Prostate gland (tissue), 2 donors: ENCODE results near the gene ZNF610. TPM values are rescaled to one million over a fixed set of nuclear protein-coding genes. Genes with fewer than 3 reads are reported as not detected.
"Not testable (repeated sequence)": the region's sequence is repeated elsewhere in the genome, so short reads cannot be mapped to it uniquely, and the experiment has no call there.

ENCODE experiments used
- DNase-seq: peaks from one replicate; pipeline ENCODE4 v3.0.0-alpha.2; 2019; ENCODE audit warnings: low spot score
- H3K27ac ChIP-seq, 2 donors: fragments of 200-600 bp; sonication (generic); 2 replicates each; pipeline ENCODE4 v1.5.1; 2017 to 2019
- H3K27me3 ChIP-seq: fragments of 200-600 bp; sonication (generic); replicated peaks from 2 replicates; pipeline ENCODE4 v1.5.1; 2019; ENCODE audit not compliant: insufficient read depth
- H3K36me3 ChIP-seq, 2 donors: fragments of 200-600 bp; sonication (generic); 1 replicate in 1 of 2; 2 replicates in 1 of 2; pipeline versions ENCODE4 v1.5.1 to v1.8.1; 2017 to 2019
- H3K4me1 ChIP-seq: fragments of 200-600 bp; sonication (generic); replicated peaks from 2 replicates; pipeline ENCODE4 v1.5.1; 2019
- H3K4me3 ChIP-seq, 2 donors: fragments of 200-600 bp; sonication (generic); 2 replicates each; pipeline ENCODE4 v1.5.1; 2017 to 2019
- H3K9me3 ChIP-seq: fragments of 200-600 bp; sonication (generic); 2 replicates; pipeline ENCODE4 v1.5.1; 2017
- CTCF ChIP-seq, 4 experiments: fragments of 200-600 bp in 2 of 4; fragments of 450-650 bp in 2 of 4; sonication (generic) in 2 of 4; IDR thresholded peaks; 1 replicate in 3 of 4; 2 replicates in 1 of 4; pipeline ENCODE4 v1.5.1; 2016 to 2019; ENCODE audit warnings: antibody characterized with exemption in 4 of 4, mild to moderate bottlenecking in 2 of 4, moderate library complexity in 2 of 4
- POLR2A ChIP-seq: fragments of 450-650 bp; IDR thresholded peaks from one replicate; pipeline ENCODE4 v1.6.1; 2016; ENCODE audit warnings: antibody characterized with exemption, mild to moderate bottlenecking
- POLR2AphosphoS5 ChIP-seq: sonication (generic); formaldehyde crosslinking; IDR thresholded peaks from one replicate; pipeline ENCODE4 v1.6.1; 2017; ENCODE audit warnings: antibody characterized with exemption
- WGBS: methylation state at CpG from one replicate; pipeline ENCODE4 v1.1.5; 2018; 5-methylcytosine and 5-hydroxymethylcytosine counted together
- intact Hi-C: fragments of 100-400 bp; cut with DNase I; formaldehyde crosslinking; loops from one replicate; pipeline ENCODE4 v1.14.2; 2022
- total RNA-seq, 2 donors: library from RNA; depleted of rRNA; stranded (reverse); fragments of >200 nt; gene quantifications; one replicate each; pipeline ENCODE4 v1.1.0, GENCODE V29; 2016

ZNF610 gene
- 1 to 10 TPM; 5.5 to 9.9 TPM for total RNA-seq

- intact Hi-C loops, result loop anchor here (5.0 kb wide), 1 partner anchor 39 kb away; the partner anchor contains the start of gene ZNF480
- Histone ChIP-seq H3K36me3 (no peaks in the 10 kb centered on the region), H3K27ac (peak within 1 kb of the TSS; percentile 56 to 80), H3K9me3 (peaks cover 7% of the 10 kb centered on the region), H3K4me3 (peak within 1 kb of the TSS; percentile 57 to 79), H3K4me1 (no peaks in the 10 kb centered on the region), H3K27me3 (no peaks in the 10 kb centered on the region)
- 1% methylated on average over 55 of the region's 55 CpGs for WGBS
- peak; percentile 53 for TF ChIP-seq POLR2A
- TF ChIP-seq CTCF (IDR thresholded peaks at IDR 0.05), result no peak
- TF ChIP-seq POLR2AphosphoS5, result peak; percentile 94
- peak; percentile 83 for DNase-seq
Observed at GRCh38 chr19:52336117-52336790, at the start of gene ZNF610. Gene ZNF610, plus strand, starts transcription at chr19:52336243. Its CDS starts 12,930 bp downstream, at chr19:52349173.

DNA sequence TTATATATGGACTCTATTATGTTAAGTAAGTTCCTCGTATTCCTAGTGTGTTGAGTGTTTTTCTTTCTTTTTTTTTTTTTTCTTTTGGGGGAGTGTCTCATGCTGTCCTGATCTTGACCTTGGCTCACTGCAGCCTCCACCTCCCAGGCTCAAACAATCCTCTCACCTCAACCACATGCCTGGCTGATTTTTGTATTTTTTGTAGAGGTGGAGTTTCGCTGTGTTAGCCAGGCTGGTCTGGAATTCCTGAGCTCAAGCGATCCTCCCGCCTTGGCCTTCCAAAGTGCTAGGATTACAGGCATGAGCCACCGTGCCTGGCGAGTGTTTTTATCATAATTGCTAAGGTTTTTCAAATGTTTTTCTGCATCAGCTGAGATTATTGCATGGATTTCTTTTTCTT, 49.8 kb upstream of the ZNF610 start:
- Histone ChIP-seq H3K27me3 (no peaks in the 10 kb centered on the region), H3K27ac (no peak overlapping the region), H3K4me3 (no peak overlapping the region), H3K9me3 (no peaks in the 10 kb centered on the region), H3K4me1 (no peaks in the 10 kb centered on the region), H3K36me3 (peaks cover 0 to 9% of the 10 kb centered on the region in 2 donors)
- 97% methylated on average over 6 of the region's 6 CpGs for WGBS
- TF ChIP-seq POLR2AphosphoS5 (no peak), CTCF (IDR thresholded peaks at IDR 0.05) (no peak), POLR2A (no peak)
- DNase-seq, result no peak
- intact Hi-C loops, result no loop called here

DNA sequence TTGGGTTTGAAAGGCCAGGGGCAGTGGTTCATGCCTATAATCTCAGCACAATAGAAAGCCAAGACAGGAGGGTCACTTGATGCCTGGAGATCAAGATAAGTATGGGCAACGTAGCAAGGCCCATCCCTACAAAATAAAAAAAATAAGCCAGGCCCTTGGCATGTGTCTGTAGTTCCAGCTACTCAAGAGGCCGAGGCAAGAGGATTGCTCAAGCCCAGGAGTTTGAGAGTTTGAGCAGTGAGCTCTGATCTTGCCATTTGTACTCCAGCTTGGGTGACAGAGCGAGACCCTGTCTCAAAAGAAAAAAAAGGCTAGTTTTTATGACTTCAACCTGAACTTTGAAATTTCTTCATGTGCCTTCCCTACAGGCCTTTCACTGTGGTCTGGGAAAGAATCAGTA, 44.3 kb upstream of the ZNF610 start:
- Histone ChIP-seq H3K36me3 (peaks cover 0 to 9% of the 10 kb centered on the region in 2 donors), H3K27ac (no peak overlapping the region), H3K4me3 (no peak overlapping the region), H3K27me3 (no peaks in the 10 kb centered on the region), H3K9me3 (no peaks in the 10 kb centered on the region), H3K4me1 (no peaks in the 10 kb centered on the region)
- TF ChIP-seq POLR2AphosphoS5, result no peak
- no peak for TF ChIP-seq POLR2A
- no peak for TF ChIP-seq CTCF (IDR thresholded peaks at IDR 0.05)
- 89% methylated on average over 3 of the region's 3 CpGs for WGBS
- intact Hi-C loops, result no loop called here
- DNase-seq, result no peak

DNA sequence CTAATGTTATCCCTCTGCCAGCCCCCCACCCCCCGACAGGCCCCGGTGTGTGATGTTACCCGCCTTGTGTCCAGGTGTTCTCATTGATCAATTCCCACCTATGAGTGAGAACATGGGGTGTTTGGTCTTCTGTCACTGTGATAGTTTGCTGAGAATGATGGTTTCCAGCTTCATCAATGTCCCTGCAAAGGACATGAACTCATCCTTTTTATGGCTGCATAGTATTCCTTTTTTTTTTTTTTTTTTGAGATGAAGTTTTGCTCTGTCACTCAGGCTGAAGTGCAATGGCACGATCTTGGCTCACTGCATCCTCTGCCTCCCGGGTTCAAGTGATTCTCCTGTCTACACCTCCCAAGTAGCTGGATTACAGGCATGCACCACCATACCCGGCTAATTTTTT, 43.1 kb upstream of the ZNF610 start:
- H3K4me3 ChIP-seq, H3K4me1 ChIP-seq, DNase-seq, H3K27ac ChIP-seq, H3K9me3 ChIP-seq, H3K36me3 ChIP-seq, intact Hi-C loops, H3K27me3 ChIP-seq: not testable (repeated sequence)
- WGBS, result 95% methylated on average over 6 of the region's 6 CpGs

DNA sequence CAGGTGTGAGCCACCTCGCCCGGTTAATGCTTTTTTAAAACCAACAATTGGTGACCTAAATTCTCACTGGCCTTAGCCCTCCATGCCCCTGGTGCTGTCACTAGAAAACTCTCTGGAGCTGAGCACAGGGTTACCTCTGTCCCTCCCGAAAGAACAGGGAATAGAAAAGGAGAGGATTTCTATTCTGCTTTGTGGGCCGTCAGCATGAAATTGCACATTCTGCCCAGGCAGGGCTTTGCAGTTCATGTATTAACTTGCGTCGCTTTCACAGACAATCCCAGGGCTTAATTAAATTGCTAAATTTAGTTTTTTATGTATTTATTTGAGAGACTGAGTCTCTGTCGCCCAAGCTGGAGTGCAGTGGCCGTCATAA, 39.7 kb upstream of the ZNF610 start:
- no peak for DNase-seq
- TF ChIP-seq POLR2A, result no peak
- no peak for TF ChIP-seq POLR2AphosphoS5
- TF ChIP-seq CTCF (IDR thresholded peaks at IDR 0.05), result no peak
- 20% methylated on average over 8 of the region's 8 CpGs for WGBS
- Histone ChIP-seq H3K36me3 (peaks cover 0 to 10% of the 10 kb centered on the region in 2 donors), H3K9me3 (no peaks in the 10 kb centered on the region), H3K27me3 (no peaks in the 10 kb centered on the region), H3K4me1 (no peaks in the 10 kb centered on the region), H3K27ac (peak overlapping the region; percentile 50 to 52), H3K4me3 (peak overlapping the region; percentile 88 to 90)
- intact Hi-C loops, result loop anchor here (5.0 kb wide), 1 partner anchor 41 kb away; the partner anchor contains the start of gene ZNF610
